Fibroblast of peridontal ligament (primary cell): ENCODE data around the gene CCDC28B.
"Not testable (repeated sequence)": the region's sequence is repeated elsewhere in the genome, so short reads cannot be mapped to it uniquely, and the experiment has no call there.

Source experiments
- DNase-seq: peaks from one replicate; pipeline ENCODE4 v3.0.0-alpha.2; 2010; ENCODE audit errors: extremely low read depth

CCDC28B gene

GRCh38 chr1:32200226-32201010, at the start of gene CCDC28B:
TSS of gene CCDC28B (plus strand) at chr1:32200595. CDS start at chr1:32201936, 1,341 bp downstream.
- peak; percentile 75 for DNase-seq

DNA sequence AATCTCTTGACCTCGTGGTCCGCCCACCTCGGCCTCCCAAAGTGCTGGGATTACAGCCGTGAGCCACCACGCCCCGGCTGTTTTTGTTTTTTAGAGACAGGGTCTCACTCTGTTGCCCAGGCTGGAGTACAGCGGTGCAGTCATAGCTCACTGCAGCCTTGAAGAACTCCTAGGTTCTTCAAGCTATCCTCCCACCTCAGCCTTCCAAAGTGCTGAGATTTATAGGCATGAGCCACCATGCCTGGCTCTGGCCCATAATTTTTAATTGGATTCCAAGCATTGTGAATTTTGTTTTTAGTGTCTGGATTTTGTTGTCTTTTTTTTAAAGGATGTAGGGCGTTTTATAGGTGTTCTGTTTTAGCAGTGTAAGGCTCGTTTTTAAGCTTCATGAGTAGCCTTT, 49.5 kb upstream of the CCDC28B start:
- no peak for DNase-seq

DNA sequence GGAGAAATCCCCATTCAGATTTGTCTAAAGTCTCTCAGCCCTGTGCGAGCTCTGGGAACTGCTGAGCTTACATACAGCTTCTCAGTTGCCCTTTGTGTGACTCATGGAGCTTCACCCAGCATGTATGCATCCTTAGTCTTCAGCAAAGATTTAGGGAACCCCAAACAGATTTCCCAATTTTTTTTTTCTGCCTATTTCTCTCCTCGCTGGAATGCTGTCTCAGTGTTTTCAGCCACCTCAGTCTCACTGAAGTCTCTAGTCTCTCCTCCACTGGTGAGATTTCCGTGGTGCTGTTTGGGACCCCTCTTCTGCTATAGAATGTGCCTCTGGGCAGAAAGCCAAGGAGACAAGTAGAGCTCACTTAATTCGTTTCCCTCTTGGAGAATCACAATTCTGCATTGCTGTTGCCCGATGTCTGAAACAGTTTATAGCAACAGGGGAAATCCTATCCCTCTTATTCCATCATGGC, 49.0 kb upstream of the CCDC28B start:
- DNase-seq: peak; percentile 79

DNA sequence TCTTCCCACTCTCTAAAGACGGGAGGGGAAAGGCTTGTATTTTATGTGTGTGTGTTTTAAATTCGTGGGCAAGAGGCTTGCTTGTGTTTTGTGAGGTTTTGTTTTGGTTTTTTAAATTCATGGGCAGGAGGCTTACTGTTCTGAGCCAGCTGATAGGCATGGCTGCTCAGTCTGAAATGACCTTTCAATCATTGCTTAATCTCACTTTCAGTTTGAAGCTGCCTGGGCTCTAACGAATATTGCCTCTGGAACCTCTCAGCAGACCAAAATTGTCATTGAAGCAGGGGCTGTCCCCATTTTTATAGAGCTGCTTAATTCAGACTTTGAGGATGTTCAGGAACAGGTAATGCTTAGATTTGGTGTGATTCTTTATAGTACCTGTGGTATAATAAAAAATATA, 41.2 kb upstream of the CCDC28B start:
- no peak for DNase-seq

GRCh38 chr1:32163405-32163804, 37.0 kb upstream of the CCDC28B start:
- no peak for DNase-seq

- DNase-seq: not testable (repeated sequence)
Observed at GRCh38 chr1:32165633-32166032, 34.8 kb upstream of the CCDC28B start.

DNA sequence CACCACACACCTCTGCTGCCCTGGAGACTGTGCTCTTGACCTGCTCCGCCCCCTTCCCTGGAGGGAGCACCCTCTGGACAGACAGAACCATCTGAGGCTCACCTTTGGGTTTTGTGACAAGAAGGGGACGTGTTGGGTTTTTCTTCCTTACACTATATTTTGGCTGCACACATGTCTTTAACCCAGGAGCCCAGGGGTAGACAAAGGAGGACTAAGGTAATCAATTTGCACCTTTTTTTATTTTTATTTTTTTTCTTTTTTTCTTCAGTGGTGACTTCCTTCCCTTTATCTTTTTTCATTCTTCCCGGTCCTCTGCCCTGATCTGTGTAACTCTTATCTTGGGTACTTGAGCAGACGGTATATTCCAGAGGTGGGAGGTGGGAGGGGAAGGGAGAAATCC, 29.4 kb upstream of the CCDC28B start:
- DNase-seq: no peak

DNA sequence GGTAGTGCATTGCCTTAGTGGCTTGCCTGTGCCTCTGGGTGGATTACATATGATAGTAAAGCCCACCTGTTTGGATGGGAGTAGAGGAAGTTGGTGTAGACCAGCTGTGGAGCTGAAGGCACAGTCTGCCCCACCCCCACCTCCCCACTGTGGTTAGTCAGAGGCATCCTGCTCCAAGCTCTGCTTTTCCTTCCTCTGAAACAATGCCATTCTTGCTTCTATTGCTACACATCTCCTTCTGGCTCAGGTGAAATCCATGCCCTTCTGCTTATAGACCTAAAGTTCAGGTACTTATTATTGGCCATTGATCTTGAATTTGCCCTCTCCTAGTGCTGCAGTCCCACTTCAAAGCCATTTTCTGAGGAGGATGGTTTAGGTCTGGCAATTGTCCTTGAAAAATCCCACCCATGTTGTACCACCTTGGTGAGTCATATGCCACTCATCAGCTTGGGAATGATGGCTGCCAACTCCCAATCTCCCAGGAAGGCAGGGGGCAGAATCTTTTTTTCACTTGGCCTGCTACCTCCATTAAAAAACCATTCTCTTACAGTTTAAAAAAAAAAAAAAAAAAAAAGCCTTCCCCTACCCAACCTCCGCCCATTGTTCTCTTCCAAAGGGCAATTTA, 27.7 kb upstream of the CCDC28B start:
- no peak for DNase-seq

DNA sequence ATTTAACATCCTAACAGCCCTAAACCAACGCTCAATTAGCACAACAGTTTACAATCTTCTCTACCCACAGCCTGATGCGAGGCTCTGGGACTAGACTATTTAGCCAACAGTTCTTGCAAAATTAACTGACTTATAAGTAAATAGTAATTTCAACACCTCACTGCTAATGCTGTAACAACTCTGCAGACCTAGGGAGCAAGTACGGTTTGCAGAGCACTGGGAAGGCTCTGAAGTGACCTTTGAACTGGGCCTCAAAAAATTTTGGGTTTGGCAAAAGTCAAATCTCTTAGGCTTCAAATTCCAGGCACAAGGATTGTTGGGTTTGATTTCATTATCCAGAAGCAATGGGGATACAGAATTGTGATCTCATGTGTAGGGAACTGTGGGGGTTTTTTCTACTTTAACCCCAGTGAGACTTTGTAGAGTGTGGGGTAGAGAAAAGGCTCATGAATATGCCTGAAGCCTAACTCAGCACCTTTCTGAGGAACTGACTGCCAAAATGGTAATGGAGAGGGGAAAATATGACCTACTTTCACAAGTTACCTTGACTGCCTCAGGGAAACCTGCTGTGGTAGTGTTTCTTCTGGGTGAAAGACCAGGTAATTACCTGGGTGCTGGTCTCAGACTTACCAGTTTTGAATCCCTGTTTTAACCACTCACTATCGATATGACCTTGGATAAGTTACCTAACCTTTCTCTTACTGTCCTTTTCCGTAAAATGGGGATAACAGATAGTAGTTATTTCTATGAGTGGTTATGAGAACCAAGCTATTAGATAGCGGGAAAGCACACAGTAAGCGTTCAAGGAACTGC, 21.8 kb upstream of the CCDC28B start:
- peak; percentile 19 for DNase-seq

DNA sequence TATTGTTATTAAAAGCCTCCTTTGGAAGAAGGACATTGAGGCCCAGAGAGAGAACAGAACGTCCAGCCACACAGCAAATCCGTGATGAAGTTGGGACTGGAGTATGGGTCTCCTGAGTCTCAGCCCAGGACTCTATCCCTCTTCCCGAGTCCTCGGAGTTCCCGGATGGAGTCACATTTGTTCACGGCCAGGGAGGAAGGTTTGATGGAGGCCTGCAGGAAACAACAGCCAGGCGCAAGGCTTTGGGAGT, 21.3 kb upstream of the CCDC28B start:
- DNase-seq: no peak

DNA sequence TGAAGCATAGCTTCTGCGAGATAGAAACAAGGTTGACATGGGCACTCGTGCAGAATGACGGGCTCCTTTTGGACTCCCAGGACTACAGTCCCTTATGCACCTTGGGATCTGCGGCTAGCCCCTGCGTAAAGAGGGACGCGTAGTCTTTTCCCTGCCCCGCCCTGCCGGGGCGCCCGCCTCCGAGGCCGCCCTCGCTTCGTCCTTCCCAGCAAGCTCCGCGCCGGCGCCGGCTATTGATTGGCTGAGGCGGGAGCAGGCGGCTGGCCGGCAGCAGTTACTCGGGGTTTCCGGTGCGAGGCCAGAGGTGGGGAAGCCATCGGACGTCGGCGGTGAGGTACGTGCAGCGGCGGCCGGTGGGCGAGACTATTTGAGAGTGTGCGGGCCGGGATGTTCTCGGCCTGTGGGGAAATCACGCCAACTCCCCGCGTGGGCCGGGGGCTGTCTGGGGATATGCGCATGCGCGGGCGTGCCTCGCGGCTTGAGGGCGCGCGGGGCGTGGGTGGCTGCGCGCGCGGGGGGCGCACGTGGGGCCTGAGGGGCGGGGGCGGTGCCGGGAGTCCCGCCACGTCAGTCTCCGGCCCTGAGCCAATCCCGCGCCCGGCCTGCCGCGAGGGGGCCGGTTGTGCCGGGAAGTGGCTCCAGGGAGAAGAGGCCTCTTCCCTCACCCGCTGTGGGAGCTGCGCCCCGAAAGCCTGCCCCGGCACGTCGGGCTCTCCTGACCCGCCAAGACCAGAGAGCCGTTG, 20.8 kb upstream of the CCDC28B start, which contains the start of gene TXLNA:
TXLNA (plus strand) TSS at position 233 of the 743 bp plus-strand sequence. CDS start 671 bp downstream, outside the sequence.
- peak; percentile 86 for DNase-seq

DNA sequence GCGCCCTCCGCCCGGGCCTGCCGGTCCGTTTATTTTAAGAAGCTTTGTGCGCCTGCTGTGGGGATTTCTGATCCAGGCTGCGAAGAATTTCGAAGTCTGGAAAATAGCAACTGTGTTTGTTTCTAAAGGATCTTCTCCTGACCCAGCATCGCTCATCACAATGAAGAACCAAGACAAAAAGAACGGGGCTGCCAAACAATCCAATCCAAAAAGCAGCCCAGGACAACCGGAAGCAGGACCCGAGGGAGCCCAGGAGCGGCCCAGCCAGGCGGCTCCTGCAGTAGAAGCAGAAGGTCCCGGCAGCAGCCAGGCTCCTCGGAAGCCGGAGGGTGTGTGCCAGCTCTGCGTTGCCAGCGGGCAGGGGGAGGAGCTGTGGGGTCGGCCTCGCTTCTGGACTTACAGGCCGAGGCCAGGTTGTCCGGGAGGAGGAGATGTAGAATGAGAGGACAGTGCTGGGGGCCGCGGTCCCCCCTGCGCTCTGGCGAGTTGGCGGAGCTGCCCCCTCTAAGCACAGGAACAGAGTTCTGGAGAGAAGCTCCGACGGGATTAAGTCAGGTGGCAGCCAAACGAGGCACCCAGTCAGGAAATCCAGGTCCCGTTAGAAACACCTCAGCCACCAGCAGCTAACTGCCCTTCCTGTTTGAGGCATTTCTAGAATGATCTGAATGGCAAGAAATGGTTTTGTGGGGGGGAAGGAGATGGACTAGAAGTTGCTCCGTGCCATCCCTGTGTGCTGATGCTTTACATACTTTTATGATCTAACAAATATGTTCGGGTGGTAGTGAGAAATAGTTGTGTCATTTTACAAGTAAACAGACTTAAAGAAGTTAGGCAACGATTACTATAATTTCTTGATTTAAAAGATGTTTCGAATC, 20.0 kb upstream of the CCDC28B start:
- DNase-seq: peak; percentile 78

- no peak for DNase-seq
Observed at GRCh38 chr1:32181065-32181464, 19.3 kb upstream of the CCDC28B start.

- no peak for DNase-seq
Observed at GRCh38 chr1:32181563-32181962, 18.8 kb upstream of the CCDC28B start.

DNA sequence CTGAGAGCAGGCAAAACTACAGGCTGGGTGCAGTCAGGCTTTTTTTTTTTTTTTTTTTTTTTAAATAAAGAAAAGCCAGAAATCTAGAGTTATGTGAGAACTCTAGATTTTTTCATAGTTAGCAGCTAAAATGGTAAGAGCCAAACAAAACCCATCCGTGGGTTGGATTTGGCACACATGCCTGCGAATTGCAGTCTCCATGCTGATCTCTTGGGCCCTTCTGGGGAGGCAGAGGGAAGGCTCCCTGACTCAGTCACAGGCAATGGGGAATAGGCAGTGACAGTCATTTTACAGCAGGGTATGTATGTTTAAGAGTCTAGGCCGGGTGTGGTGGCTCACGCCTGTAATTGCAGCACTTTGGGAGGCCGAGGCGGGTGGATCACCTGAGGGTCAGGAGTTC, 18.3 kb upstream of the CCDC28B start:
- peak; percentile 39 for DNase-seq

DNA sequence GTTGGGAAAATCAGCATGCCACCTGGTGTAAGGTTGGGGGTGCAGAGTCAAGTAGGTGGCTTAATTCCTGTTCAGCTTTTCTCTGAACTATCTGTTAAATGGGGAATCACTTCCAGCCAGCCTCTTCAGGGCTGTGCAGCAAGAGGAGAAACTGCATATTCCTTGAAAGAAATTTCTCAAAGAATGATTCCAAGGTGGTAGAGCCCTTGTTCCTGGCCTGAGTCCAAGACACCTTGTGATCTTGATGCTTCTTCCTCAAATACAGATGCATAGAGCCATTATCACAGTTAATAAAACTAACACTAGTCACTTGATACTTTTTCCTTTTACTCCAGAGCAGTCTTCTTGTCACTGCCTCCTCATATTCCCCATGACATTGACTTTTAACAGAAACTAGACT, 15.7 kb upstream of the CCDC28B start:
- no peak for DNase-seq

DNA sequence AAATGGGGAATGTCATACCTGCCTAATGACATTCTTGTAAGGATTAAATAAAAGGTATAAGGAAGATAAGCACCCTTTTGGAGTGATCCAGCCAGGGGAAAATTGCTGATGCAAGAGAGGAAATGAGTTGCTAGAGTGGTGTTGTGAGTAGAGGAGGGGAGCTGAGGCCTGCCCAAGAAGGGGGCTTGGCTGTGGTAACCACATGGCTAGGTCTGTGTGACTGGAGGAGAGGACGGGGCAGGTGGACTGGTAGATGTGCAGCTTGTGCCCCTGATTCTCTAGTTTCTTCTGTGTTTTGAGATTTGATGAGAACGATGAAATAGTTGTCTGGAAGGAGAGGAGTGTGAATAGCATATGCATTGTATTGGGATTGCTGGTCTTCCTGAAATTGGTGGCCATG, 14.3 kb upstream of the CCDC28B start:
- DNase-seq: no peak

DNA sequence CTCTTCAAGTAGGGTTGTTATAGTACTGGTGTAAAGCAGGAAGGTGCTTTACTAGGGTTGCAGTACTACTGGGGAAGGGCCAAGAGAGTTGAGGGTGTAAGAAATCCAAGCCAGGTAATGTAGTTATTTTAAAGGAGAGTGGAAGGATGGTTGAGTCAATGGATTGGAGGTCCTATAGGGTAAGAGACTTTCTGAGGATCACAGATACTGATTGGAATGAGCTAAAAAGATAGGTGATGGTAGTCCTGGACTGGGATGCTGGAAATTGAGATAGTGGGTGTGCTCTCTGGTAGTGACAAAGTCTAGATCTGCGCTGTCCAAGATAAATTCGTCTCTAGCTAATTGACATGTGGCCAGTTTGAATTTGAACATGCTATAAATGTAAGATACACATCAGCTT, 13.9 kb upstream of the CCDC28B start:
- no peak for DNase-seq

GRCh38 chr1:32187850-32188249, 12.5 kb upstream of the CCDC28B start:
- DNase-seq: no peak

DNA sequence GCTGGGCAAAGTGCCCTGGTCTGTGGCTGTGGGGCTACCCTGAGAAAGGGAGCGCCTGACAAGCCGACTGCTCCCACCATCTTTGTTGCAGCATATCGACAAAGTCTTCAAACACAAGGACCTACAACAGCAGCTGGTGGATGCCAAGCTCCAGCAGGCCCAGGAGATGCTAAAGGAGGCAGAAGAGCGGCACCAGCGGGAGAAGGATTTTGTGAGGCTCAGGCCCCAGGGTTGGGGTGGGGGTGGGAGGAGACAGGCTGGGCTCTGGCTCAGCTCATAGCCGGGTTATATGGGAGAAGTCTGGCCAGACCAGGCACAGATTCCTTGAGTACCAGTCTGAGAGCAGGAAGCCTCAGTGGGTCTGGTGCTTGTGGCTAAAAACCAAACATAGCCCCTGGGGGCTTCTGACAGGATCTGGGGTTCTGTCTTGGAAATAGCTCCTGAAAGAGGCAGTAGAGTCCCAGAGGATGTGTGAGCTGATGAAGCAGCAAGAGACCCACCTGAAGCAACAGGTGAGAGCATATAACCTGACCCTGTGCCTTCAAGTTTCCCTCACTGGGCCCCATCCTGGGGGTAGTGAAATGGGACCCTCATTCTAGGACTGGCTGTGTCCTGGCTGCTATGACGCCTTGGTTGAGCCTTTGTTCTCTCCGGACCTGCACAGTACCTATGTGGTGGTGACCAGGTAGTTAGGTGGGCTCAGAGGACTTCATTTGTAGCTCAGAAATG, 8.0 kb upstream of the CCDC28B start:
- DNase-seq: no peak
